AG09319 (cell line): Measurements from ENCODE around the gene LCK.

Experiments used
- DNase-seq: peaks from one replicate; pipeline ENCODE4 v3.0.0-alpha.2; 2010; ENCODE audit warnings: low read depth; ENCODE audit errors: extremely low read depth
- TF ChIP-seq, protein P1 (sequence below): IDR thresholded peaks from 2 replicates; pipeline ENCODE4 v1.5.1; 2011; ENCODE audit warnings: low read depth, mild to moderate bottlenecking, inconsistent platforms, low read length, moderate library complexity

Gene LCK

DNA sequence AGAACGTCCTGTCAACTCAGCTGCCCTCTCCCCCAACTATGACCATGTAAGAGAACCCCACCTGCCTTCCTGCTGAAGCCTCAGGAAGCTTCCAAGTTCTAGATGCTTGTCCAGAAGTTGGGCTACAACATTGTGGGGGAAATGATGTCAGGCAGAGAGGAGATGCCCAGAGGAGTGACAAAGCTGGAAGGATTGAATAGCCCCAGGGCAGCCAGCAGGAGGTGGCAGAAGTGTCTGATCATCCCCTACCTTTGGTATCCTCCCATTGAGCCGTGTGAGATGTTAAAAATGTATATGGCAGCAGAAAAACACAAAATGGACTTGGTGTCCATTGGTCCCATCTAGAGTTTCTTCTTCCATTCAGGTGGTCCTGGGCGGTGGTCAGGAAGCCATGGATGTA lies 22.3 kb upstream of the LCK start:
- TF ChIP-seq, protein P1, sequence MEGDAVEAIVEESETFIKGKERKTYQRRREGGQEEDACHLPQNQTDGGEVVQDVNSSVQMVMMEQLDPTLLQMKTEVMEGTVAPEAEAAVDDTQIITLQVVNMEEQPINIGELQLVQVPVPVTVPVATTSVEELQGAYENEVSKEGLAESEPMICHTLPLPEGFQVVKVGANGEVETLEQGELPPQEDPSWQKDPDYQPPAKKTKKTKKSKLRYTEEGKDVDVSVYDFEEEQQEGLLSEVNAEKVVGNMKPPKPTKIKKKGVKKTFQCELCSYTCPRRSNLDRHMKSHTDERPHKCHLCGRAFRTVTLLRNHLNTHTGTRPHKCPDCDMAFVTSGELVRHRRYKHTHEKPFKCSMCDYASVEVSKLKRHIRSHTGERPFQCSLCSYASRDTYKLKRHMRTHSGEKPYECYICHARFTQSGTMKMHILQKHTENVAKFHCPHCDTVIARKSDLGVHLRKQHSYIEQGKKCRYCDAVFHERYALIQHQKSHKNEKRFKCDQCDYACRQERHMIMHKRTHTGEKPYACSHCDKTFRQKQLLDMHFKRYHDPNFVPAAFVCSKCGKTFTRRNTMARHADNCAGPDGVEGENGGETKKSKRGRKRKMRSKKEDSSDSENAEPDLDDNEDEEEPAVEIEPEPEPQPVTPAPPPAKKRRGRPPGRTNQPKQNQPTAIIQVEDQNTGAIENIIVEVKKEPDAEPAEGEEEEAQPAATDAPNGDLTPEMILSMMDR: no peak
- DNase-seq: no peak

DNA sequence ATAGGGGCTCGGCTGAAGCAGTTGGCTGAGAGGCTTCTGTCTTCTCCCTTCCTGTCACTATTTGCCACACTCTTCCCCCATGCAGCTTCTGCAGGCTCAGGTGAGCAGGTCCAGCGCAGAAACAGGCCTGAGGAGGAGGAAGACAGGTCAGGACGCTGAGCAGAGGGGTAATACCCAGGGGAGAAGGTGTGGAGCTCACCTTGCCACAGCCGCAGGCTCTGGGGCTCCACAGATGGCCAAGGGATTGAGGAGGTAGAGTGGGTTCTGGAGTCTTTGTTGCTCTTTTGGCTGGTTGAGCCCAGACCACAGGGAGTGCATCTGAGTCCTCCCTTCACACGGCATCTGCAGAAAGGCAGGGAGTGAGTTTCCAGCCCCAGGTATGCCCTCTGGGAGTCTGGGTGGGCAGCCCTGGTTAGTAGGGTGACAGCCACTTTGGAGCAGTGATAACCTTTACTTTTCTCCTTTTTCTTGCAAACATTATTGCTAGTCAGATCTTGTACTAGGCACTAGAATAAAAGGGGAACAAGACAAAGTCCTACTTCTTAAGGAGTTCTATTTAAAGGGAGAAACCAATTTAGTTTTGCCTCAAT lies 19.1 kb upstream of the LCK start:
- no peak for DNase-seq
- TF ChIP-seq, protein P1: no peak

DNA sequence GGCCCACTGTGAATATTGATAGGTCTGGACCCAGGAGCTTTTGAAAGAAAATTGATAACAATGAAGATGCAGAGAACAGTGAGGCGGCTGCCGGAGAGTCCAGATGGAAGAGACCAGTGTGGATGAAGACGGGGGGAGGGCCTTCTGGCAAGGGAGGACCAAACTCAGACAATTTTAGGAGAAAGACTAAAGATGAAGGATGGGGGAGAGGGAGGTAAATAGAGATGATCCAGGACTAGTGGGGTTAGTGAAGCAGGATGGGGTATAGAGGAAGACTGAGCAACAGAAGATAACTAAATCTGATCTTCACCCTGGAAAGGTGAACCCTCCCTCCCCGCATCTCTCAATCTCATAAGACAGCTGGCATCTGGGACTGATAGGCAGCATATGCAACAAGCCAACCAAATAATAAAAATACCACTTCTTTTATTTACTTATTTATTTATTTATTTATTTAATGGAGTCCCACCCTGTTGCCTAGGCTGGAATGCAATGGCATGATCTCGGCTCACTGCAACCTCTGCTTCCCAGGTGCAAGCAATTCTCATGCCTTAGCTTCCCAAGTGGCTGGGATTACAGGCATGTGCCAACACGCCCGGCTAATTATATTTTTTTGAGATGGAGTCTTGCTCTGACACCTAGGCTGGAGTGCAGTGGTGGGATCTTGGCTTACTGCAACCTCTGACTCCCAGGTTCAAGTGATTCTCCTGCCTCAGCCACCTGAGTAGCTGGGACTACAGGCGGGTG lies 18.3 kb upstream of the LCK start:
- DNase-seq: no peak
- TF ChIP-seq, protein P1: no peak

DNA sequence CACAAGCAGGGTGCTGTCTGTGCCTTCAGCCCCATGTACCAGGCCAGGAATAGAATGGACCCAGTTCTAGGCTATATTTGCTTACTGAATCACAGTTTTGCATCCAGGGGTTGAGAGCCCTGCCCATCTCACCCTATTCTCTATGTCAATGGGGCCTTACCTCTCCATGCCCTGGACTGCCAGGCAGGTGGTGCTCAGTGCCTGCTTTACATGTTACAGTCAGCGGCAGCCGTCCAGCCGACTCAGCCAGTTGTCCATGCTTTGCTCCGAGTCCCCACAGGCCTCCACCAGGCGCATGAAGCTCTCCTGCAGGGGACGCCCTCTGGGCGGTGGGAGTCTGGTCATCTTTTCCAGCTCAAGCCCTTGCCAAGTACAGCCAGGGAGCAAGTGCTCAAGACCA lies 16.3 kb upstream of the LCK start:
- TF ChIP-seq, protein P1: no peak
- no peak for DNase-seq

DNA sequence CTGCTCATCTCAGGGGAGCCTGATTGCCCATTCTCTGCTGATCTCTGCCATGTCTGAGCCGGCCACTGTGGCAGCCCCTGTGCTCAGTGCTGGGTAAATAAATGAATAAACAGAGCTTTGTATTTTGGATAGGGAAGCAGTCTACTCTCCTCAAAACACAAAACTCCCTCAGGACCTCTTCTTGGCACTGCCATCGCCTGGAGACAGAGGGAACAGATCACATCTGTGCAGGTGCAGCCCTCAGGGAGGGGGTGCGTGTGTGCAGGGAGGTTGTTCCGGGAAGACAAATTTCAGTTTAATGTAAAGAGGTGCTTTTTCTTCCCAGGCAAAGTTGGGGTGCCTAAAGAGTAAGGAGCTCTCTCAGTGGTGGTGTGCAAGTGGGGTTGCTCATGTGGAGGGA lies 11.7 kb upstream of the LCK start:
- no peak for DNase-seq
- TF ChIP-seq, protein P1: no peak

DNA sequence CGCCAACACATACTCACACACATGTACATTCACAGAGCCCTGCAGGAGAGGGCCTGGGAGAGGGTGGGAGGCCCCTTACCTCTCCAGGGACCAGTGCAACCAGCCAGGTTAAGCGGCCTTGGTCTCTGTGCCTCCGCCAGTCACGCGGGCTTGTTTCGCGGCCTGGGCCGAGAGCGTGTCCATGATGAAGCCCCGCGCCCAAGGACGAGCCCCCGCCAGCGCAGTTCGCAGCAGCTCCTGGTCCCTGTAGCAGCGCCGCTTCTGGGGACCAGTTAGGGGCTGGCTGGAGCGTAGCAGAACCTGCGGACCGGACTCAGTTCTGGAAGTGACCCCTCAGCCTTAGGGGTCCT lies 11.3 kb upstream of the LCK start:
- no peak for DNase-seq
- TF ChIP-seq, protein P1: no peak

DNA sequence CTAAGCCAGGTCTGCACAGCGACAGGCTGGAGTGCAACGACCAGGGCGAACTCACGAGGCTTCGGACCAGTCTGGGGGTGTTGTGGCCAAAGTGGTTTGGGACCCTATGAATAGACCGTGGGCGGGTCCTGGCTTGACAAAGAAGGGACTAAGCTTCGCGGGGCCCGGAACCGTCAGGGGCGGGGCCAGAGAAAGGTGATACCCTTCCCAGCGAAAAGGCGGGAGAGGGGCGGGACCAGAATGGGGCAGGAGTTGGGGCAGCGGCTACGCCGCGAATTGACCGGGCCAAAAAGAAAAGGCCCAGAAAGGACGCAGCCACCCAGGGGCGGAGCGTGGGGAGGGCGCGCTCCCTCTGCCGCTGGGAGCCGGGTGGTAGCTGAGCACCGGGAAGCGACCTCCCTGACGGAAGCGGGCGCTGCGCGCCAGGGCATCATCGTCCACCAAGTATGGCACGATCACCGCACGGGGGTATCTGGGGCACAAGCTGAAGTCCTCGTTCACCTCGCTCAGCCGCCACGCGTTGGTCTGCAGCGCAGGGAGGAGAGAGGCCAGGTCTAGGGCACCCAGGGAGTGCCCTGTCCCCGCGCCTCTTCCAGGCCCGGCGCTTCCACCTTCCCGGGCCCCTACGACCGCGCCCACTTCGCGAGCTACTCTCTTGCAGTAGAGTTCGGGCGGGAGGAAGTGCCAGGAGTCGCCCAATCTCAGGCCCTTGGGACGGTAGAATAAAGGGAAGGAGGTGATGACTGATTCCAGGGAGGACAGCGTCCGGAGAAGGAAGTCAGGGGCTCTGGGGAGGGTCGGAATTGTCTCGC lies 10.7 kb upstream of the LCK start:
- TF ChIP-seq, protein P1: peak; percentile 34
- DNase-seq: no peak
